Common myeloid progenitor, CD34-positive (primary cell): Measurements from ENCODE around the gene SLC45A1.

Experiments used
- CTCF ChIA-PET: fragments of 350-600 bp; sonication (Branson Sonifier 250); formaldehyde crosslinking; loops from one replicate; lab custom pipeline; 2021; ENCODE audit warnings: antibody characterized with exemption; lab: Charles Lee
- POLR2A ChIA-PET: fragments of 350-600 bp; sonication (Branson Sonifier 250); formaldehyde crosslinking; loops from one replicate; lab custom pipeline; 2021; ENCODE audit warnings: antibody characterized with exemption; lab: Charles Lee
- DNase-seq, 3 donors: peaks; one replicate each; pipeline versions ENCODE4 v3.0.0 to v3.0.0-alpha.2; 2013
- H3K27ac ChIP-seq, 2 experiments: 1 replicate in 1 of 2; 2 replicates in 1 of 2; pipeline ENCODE4 v1.7.0; 2013; ENCODE audit warnings: inconsistent platforms in 2 of 2, low read length in 2 of 2, mild to moderate bottlenecking in 2 of 2, low read depth in 1 of 2, moderate library complexity in 1 of 2; ENCODE audit not compliant: severe bottlenecking in 2 of 2, insufficient read depth in 1 of 2, poor library complexity in 1 of 2
- H3K27me3 ChIP-seq, 5 experiments: replicated peaks in 2 of 5; 1 replicate in 3 of 5; 2 replicates in 2 of 5; pipeline versions ENCODE4 v1.6.1 to v1.7.0; 2013; ENCODE audit warnings: low read length in 4 of 5, mild to moderate bottlenecking in 2 of 5, moderate library complexity in 2 of 5, inconsistent platforms in 1 of 5; ENCODE audit not compliant: insufficient read depth in 5 of 5, control insufficient read depth in 4 of 5
- H3K36me3 ChIP-seq, 4 experiments: 1 replicate in 2 of 4; 2 replicates in 2 of 4; pipeline versions ENCODE4 v1.6.1 to v1.7.0; 2013; ENCODE audit warnings: low read length in 3 of 4, control low read depth in 1 of 4, mild to moderate bottlenecking in 1 of 4; ENCODE audit not compliant: control insufficient read depth in 4 of 4, insufficient read depth in 4 of 4
- H3K4me1 ChIP-seq, 4 experiments: 1 replicate in 3 of 4; 2 replicates in 1 of 4; pipeline versions ENCODE4 v1.6.1 to v1.7.1; 2013; ENCODE audit warnings: low read length in 3 of 4, mild to moderate bottlenecking in 3 of 4, control low read depth in 1 of 4, inconsistent platforms in 1 of 4, moderate library complexity in 1 of 4; ENCODE audit not compliant: control insufficient read depth in 4 of 4, insufficient read depth in 4 of 4; ENCODE audit errors: control extremely low read depth in 1 of 4
- H3K4me3 ChIP-seq, 7 experiments: 1 replicate in 4 of 7; 2 replicates in 3 of 7; pipeline versions ENCODE4 v1.5.1 to v1.7.0; 2013; ENCODE audit warnings: mild to moderate bottlenecking in 7 of 7, low read length in 6 of 7, moderate library complexity in 6 of 7, inconsistent platforms in 2 of 7, low read depth in 2 of 7, control low read depth in 1 of 7; ENCODE audit not compliant: insufficient read depth in 4 of 7, control insufficient read depth in 1 of 7; ENCODE audit errors: extremely low read depth in 1 of 7
- H3K9me3 ChIP-seq, 5 experiments: 1 replicate in 4 of 5; 2 replicates in 1 of 5; pipeline versions ENCODE4 v1.6.1 to v1.7.1; 2013; ENCODE audit warnings: low read length in 4 of 5, mild to moderate bottlenecking in 2 of 5, inconsistent platforms in 1 of 5, low read depth in 1 of 5, moderate library complexity in 1 of 5; ENCODE audit not compliant: control insufficient read depth in 4 of 5, insufficient read depth in 2 of 5; ENCODE audit errors: control extremely low read depth in 1 of 5
- WGBS: methylation state at CpG from one replicate; pipeline ENCODE4 v1.1.5; 2013; ENCODE audit not compliant: insufficient coverage; 5-methylcytosine and 5-hydroxymethylcytosine counted together

The SLC45A1 gene

DNA sequence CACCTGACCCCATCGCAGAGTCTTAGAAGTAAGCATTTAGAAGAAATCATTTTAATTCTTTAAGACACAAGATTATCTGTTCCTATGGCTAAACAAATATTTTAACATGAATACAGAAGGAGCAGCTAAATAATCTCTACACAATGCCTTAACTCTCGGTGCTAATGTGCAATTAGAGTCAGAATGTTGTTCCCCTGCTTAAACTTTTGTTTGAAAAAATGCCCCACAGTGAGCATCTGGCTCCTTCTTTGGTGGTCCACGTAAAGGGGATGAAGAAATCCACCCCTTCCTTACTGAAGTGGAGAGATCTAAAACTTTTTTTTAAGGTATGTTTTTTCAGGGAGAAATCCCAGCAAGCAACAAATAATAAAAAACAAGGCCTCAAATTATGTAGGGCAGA lies 55.2 kb downstream of the SLC45A1 start:
- ChIA-PET CTCF (interaction anchor here (0.7 to 1.2 kb wide), 3 partner anchors 10 to 316 kb away, joined by 3 read pairs; no protein-coding TSS in a partner anchor), POLR2A (no interaction called here)
- 100% methylated on average over 1 of the region's 3 CpGs for WGBS
- no peak for DNase-seq
- H3K36me3 ChIP-seq, result peaks cover 2 to 37% (median 16%) of the 10 kb centered on the region in 4 experiments
- H3K4me1 ChIP-seq, result peaks cover under 1 to 10% (median 4%) of the 10 kb centered on the region in 4 experiments
- no peak overlapping the region for H3K27ac ChIP-seq
- no peak overlapping the region for H3K4me3 ChIP-seq
- no peaks in the 10 kb centered on the region for H3K9me3 ChIP-seq
- H3K27me3 ChIP-seq, result no peaks in the 10 kb centered on the region

DNA sequence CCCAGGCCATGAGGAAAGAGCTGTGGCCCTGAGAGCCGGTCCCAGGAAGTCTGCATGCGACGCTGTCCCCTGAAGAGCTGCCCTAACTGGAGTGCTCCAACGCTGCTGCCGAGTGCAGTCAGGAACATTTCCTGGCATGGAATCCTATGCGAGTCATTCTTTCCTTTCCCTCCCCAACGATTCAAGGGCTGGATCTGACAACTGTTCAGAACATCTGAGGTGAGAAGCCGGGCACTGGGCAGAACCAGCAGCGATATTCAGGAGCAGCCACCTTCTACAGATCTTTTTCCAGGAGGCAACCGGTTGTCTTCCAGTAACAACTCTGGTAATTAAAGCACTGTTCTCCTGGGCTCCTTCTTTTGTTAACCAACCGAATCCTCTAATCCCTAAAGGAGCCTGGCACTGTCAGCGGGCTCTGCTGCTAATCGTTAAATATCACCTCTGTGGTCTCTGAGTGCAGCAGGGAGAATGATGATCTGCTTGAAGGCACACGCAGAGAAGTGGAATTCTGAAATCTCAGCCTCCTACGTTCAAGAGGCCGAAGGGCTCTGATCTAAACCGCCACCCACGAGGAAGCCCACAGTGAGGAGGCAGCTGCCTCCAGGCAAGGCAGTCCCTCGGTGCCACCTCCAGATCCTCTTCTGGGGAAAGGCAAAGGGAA lies 55.8 kb downstream of the SLC45A1 start:
- Histone ChIP-seq H3K27ac (peak overlapping the region in 1 of 2 experiments; percentile 12), H3K36me3 (peaks cover 2 to 39% (median 16%) of the 10 kb centered on the region in 4 experiments), H3K27me3 (no peaks in the 10 kb centered on the region), H3K9me3 (no peaks in the 10 kb centered on the region), H3K4me3 (no peak overlapping the region), H3K4me1 (peaks cover 5 to 16% (median 9%) of the 10 kb centered on the region in 4 experiments)
- 90% methylated on average over 14 of the region's 19 CpGs for WGBS
- no peak for DNase-seq
- CTCF ChIA-PET, result interaction anchor here (0.6 to 1.3 kb wide), 9 partner anchors 8 to 356 kb away, joined by 3 to 4 read pairs (median 3); no protein-coding TSS in a partner anchor
- POLR2A ChIA-PET, result no interaction called here

- DNase-seq, result no peak
- no peaks in the 10 kb centered on the region for H3K27me3 ChIP-seq
- H3K27ac ChIP-seq, result no peak overlapping the region
- ChIA-PET POLR2A (interaction anchor here (0.6 kb wide), 1 partner anchor 146 kb away, joined by 3 read pairs; no protein-coding TSS in a partner anchor), CTCF (interaction anchor here (0.6 to 1.3 kb wide), 7 partner anchors 9 to 355 kb away, joined by 3 to 4 read pairs (median 3); no protein-coding TSS in a partner anchor)
- WGBS, result 95% methylated on average over 5 of the region's 5 CpGs
- H3K36me3 ChIP-seq, result peaks cover 2 to 42% (median 18%) of the 10 kb centered on the region in 4 experiments
- no peaks in the 10 kb centered on the region for H3K9me3 ChIP-seq
- peaks cover 7 to 22% (median 15%) of the 10 kb centered on the region in 4 experiments for H3K4me1 ChIP-seq
- H3K4me3 ChIP-seq, result no peak overlapping the region
Measured at GRCh38 chr1:8374356-8374755, 56.4 kb downstream of the SLC45A1 start.

- peaks cover 2 to 42% (median 20%) of the 10 kb centered on the region in 4 experiments for H3K36me3 ChIP-seq
- DNase-seq, result peak; percentile 38 to 53 (median 52)
- WGBS, result 80% methylated on average over 1 of the region's 2 CpGs
- peak overlapping the region in 1 of 2 experiments; percentile 18 for H3K27ac ChIP-seq
- H3K4me1 ChIP-seq, result peaks cover 7 to 25% (median 19%) of the 10 kb centered on the region in 4 experiments
- H3K27me3 ChIP-seq, result no peaks in the 10 kb centered on the region
- ChIA-PET CTCF (interaction anchor here (1.0 to 1.3 kb wide), 5 partner anchors 9 to 355 kb away, joined by 3 read pairs; no protein-coding TSS in a partner anchor), POLR2A (interaction anchor here (0.6 kb wide), 1 partner anchor 146 kb away, joined by 3 read pairs; no protein-coding TSS in a partner anchor)
- H3K9me3 ChIP-seq, result no peaks in the 10 kb centered on the region
- H3K4me3 ChIP-seq, result no peak overlapping the region
Measured at GRCh38 chr1:8374812-8375211, 56.9 kb downstream of the SLC45A1 start.

DNA sequence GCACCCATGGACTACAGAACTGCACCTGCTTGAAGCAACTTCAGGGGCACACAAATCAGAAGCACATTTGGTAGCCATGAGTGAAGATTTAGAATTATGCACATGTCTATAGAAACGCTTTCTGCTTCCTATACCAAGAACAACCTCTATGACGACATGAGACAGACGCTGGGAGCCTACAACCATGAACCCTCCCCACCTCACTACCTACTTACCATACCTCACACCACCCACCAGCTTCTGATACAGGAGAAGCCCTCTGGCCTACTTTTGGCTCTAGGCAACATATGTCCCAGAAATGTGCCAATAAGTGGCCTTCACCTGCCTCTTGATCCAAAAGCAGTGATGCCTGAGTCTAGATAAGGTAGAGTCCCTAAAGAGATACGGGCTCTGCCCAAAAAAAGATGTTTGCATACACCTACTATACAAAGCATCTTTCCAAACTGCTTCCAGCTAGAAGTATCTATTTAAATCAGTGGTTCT lies 58.5 kb downstream of the SLC45A1 start:
- Histone ChIP-seq H3K4me3 (no peak overlapping the region), H3K27ac (peak overlapping the region in 1 of 2 experiments; percentile 3), H3K9me3 (no peaks in the 10 kb centered on the region), H3K27me3 (no peaks in the 10 kb centered on the region), H3K4me1 (peaks cover 7 to 26% (median 21%) of the 10 kb centered on the region in 4 experiments), H3K36me3 (peaks cover 2 to 40% (median 17%) of the 10 kb centered on the region in 4 experiments)
- CTCF ChIA-PET, result interaction anchor here (0.7 to 3.8 kb wide), 4 partner anchors 9 to 31 kb away, joined by 3 to 11 read pairs (median 4); no protein-coding TSS in a partner anchor
- 88% methylated on average over 3 of the region's 4 CpGs for WGBS
- POLR2A ChIA-PET, result no interaction called here
- no peak for DNase-seq

- Histone ChIP-seq H3K27me3 (no peaks in the 10 kb centered on the region), H3K27ac (no peak overlapping the region), H3K4me3 (no peak overlapping the region), H3K36me3 (peaks cover 2 to 46% (median 16%) of the 10 kb centered on the region in 4 experiments), H3K4me1 (peaks cover 14 to 35% (median 28%) of the 10 kb centered on the region in 4 experiments), H3K9me3 (no peaks in the 10 kb centered on the region)
- ChIA-PET CTCF (interaction anchor here (0.6 to 3.8 kb wide), 5 partner anchors 8 to 64 kb away, joined by 3 to 11 read pairs (median 4); no protein-coding TSS in a partner anchor), POLR2A (interaction anchor here (0.6 to 1.2 kb wide), 2 partner anchors 14 to 23 kb away, joined by 3 read pairs; no protein-coding TSS in a partner anchor)
- DNase-seq, result no peak
- 98% methylated on average over 8 of the region's 17 CpGs for WGBS
Measured at GRCh38 chr1:8377271-8377981, 59.5 kb downstream of the SLC45A1 start.
